NCI-H128 (cell line): ENCODE results near the gene KIAA0753.

Source experiments
- DNase-seq: peaks from one replicate; lab custom pipeline; 2025; ENCODE audit not compliant: unreplicated experiment; lab: John Stamatoyannopoulos, UW

The KIAA0753 gene

GRCh38 chr17:6549384-6550036 is 91.0 kb downstream of the KIAA0753 start:
- DNase-seq, result no peak

DNA sequence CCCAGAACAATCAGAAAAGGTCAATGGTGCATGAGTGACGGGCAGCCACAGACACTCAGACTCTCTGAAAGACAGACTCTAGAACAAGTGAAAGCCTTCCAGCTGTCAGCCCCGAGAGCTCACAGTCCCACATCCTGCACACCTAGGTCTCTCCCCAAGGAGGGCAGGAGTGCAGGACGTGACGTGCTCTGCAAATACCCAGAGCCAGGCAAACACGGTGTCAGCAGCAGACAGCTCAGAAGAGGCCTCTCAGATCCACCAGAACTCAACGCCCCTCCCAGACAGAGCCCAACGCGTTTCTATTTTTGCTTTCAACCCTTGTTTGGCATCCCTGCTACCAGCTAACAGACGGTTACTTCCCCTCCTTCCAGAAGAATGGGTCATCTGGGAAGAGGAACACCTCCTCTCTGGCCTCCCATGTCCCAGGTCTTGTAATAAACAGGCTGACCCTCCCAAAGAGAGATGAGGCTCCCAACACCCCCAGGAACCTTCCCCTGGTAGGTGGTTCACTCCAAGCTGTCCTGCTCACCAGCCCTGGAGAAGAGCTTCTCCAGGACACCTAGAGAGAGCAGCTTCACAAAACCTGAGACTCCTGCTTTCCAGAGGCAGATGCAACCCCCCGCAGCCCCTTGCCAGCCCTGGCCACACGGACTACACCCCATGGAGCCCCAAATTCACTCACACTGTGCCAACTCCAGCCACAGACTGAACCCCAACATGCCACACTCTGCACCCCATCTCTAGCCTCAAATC is 91.8 kb downstream of the KIAA0753 start:
- no peak for DNase-seq

DNA sequence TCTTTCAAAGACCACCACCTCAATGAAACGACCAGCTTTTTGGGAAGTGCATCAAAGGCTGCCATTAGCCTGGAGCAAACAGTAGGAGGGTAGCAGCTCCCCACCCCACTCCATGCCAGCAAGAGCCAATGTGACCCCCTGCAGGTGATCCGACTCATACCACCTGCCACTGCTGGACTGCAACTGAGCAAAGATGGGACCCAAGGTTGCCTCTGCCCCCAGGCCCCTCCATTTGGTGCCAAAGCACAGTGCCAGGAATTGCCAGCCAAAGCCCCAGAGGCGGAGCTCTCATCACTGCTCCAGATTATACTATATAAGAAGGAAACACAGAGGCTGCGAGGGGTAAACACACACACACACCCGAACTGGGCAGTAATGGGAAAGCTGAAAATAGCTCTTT is 92.5 kb downstream of the KIAA0753 start:
- no peak for DNase-seq

- no peak for DNase-seq
Observed at GRCh38 chr17:6547336-6547735, 93.2 kb downstream of the KIAA0753 start.

DNA sequence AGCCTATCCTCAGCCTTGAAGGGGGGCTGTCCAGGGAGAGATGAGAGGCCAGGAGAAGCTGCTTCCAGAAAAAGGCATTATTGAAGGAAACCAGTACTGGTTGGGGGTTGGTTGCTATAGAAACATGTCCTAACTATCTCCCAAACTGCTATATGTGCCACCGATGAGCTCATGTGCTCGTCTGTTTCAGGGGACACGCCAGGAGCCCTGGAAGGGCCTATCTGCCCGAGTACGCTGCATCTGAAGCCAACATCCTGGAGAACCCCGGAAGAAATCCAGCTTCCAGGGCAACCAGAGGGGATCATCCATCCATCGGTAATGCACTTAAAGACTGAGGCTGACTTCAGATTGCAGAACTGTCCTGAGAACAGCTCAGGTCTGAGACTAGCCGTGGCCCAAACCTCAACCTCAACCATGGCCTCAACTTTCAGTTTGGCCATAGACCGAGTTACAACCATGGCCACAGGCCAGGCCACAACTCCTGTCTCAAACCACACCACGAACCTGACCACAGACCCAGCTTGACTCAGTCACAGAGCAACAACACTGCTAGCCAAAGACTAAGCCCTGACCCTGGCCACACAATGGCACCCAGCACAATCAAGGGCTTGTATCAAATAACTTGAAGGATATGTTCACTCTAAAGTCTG is 94.3 kb downstream of the KIAA0753 start:
- no peak for DNase-seq

DNA sequence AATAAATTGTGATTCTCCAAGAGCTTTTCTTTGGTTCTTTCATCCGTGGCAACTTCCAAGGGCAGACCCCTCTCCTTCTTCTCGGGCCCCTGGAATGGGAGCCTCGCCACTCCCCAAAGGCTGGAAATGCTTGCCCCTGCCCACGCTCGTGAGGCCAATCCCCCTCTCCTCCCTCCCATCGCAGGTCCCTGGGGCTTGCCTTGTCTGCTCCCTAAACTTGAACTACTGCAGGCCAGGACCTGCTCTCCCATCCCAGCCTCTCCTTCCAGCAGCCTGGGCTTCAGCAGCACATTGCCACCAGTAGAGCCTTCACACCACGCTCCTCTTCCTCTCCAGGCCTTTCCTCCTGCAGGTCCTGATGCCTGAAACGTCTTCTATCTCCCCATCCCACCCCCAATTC is 95.2 kb downstream of the KIAA0753 start:
- no peak for DNase-seq

DNA sequence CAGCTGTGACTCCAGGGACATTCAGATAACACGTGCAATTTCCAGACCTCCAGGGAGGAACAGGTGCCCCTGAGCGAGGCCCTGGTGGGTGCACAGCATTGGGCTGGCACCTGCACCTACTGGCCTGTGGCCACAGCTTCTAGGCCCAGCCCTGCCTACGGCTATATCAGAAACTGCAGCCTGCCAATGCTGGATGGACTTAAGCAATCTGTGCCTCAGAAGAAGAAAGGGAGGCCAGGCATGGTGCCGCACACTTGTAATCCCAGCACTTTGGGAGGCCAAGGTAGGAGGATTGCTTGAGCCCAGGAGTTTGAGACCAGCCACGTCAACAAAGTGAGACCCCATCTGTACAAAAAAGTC is 96.5 kb downstream of the KIAA0753 start:
- no peak for DNase-seq

- no peak for DNase-seq
Observed at GRCh38 chr17:6543079-6544010, 97.2 kb downstream of the KIAA0753 start.

DNA sequence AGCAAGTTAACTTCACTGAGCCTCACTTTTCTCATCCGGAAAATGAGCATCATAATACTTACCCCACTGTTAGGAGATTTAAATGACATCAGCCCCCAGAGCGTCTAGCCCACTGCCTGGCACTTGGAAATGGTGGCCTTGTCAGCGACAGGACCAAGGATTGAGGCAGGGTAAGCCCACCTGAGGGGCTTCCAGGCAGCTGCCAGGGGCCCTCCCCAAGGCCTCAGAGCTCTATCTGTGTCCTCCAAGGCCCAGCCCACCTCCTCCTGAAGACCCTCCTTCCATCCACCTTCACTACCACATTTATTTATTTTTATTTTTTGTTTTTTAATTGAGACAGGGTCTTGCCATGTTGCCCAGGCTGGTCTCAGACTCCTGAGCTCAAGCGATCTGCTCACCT is 97.9 kb downstream of the KIAA0753 start:
- no peak for DNase-seq

DNA sequence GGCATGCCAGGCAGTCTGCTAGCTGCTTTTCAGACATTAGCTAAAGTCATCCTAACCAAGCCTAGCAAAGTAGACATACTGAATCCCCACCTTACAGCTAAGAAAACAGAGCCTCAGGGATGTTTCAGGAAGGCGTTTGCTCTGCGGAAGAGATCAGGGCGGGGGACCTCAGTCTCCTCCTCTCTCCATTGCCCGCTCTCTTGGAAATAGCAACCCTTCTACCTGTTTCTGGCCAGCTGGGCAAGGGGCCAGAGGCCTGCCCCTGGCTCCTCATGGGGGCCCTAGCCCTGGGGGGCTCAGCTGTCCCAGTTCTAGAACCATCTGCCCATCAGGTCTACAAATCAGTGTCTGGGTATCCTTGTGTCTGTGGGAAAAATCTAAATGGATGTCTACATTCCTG is 98.6 kb downstream of the KIAA0753 start:
- no peak for DNase-seq

DNA sequence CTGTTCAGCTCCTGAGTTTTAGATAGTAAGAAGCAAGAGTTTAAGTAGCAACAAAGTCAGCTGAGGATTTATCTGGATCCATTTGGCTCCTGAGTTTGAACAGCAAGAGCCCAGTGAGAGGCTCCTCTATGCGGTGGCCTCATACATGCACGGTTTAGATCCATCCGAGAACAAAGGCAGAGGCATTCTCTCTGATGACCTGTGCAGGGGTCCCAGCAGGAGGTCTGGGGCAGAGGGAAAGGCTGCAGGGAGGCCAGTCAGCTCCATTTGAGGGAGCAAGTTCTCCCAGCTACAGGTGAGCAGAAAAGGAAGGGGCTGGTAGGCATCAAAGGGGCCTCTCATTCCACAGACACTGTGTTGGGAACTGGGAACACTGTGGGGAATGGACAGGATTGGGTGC is 100.6 kb downstream of the KIAA0753 start:
- no peak for DNase-seq

GRCh38 chr17:6536566-6537065 is 103.9 kb downstream of the KIAA0753 start:
- DNase-seq, result no peak

DNA sequence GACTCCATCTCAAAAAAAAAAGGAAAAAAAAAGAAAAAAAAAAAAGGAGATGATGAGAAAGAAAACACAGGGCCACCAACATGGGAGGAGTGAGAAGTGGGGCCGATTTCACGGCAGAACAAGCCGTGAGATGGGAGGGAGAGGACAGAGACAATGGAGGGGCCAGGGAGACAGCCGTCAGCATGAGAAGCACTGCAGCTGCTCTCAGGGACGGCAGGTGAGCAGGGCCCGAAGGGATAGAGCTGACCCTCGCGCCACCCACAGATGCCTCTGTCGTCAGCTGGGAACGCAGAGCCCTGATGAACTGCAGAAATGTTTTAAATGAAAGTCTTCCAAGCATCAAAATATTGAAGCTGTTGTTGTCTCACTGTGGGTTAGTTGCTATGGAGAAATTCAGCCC is 104.5 kb downstream of the KIAA0753 start:
- no peak for DNase-seq

DNA sequence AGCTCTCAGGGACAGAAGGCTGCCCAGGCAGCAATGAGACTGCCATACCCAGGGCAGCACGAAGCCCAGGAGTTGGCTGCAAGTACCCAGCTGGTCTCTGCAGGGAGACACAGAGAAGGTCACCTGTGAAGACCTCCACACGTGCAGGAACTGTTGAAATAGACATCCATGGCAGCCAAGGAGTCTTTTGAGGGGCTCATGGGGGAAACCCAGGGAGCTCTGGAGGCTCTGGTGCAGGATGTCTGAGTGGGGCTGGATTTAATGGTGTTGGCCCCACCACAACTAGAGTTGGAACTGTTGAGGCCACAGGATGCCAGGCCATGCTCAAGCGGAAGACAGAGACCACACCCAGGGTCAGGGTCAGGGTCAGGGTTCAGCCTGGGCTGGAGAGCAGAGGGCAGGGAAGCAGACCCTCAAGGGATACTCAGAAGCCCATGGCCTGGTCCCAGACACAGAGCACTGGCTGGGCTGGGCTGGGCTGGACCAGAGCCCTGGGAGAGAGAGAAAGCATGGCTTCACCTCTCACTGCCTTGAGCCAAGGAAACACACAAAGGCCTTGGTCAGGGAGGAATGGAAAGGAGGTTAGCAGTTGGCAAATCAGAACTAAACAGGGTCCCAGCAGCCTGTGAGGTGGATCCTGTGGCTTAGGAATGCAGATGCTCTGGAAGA is 105.5 kb downstream of the KIAA0753 start:
- DNase-seq, result no peak

DNA sequence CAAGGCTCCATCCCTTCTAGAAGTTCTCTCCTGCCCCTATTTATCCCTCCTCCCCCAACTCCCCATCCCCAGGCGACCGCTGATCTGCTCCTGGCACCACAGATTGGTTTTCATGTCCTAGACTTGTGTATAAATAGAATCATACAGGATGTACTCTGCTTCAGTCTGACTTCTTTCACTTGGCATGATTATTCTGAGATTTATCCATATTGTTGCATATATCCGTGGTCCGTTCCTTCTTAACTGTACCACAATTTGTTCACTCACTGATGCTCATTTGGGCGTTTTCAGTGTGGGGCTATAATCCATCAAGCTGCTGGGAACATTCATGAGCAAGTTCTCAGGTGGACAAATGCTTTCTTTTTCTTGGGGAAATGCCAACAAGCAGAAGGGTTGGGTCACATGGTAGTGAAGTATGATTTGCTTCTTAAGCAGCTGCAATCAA is 108.0 kb downstream of the KIAA0753 start:
- no peak for DNase-seq

GRCh38 chr17:6531575-6531974 is 108.9 kb downstream of the KIAA0753 start:
- DNase-seq, result no peak

DNA sequence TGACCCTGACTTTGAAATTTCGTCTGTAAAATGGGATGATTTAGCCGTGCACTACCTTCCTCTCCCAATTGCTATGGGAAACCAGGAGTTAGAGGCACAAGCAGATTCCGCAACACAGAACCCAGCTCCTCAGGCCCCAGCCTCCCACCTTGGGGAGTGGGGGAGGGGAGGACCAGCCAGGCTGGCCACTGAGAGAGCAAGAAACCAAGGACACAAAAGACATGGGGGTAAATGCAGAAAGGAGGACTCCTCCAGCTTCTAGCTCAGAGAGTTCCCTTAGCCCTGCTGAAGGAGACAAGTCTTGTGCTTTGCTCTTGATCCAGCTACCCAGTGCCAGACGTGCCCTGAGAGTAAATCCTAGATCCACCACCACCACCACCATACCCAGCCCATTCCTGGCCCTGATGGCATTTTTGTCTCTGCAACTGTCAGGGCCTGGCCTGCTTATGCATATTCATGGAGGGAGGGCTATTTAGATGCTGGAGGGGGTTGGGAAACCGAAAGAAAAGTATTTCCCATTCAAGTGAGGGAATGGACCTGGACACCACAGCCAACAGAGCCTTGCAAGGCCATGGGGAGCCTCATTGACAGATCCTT is 110.1 kb downstream of the KIAA0753 start:
- no peak for DNase-seq

- DNase-seq, result no peak
Observed at GRCh38 chr17:6528557-6528956, 112.0 kb downstream of the KIAA0753 start.
